Keratinocyte (primary cell): Measurements from ENCODE around the gene COQ9.

Source experiments
- CTCF ChIP-seq, 3 experiments: IDR thresholded peaks in 1 of 3; conservative IDR thresholded peaks in 1 of 3; optimal IDR thresholded peaks in 1 of 3; 2 replicates in 2 of 3; 3 replicates in 1 of 3; pipeline versions ENCODE3 to v1.5.1; 2011; ENCODE audit warnings: low read length in 3 of 3, mild to moderate bottlenecking in 3 of 3, moderate library complexity in 2 of 3, control low read depth in 1 of 3, inconsistent platforms in 1 of 3; ENCODE audit not compliant: insufficient read depth in 2 of 3; ENCODE audit errors: extremely low read depth in 1 of 3
- EZH2 ChIP-seq: IDR thresholded peaks from one replicate; pipeline ENCODE4 v1.6.1; 2012; ENCODE audit warnings: inconsistent platforms, mild to moderate bottlenecking, low read length, moderate library complexity

GRCh38 chr16:57470711-57471110 is 23.4 kb downstream of the COQ9 start:
- TF ChIP-seq CTCF (optimal IDR thresholded peaks at IDR 0.05 in 1 of 3, IDR thresholded peaks at IDR 0.05 in 1 of 3, conservative IDR thresholded peaks at IDR 0.05 in 1 of 3; ENCODE audit: extremely low read depth in 1 of 3, insufficient read depth in 2 of 3, low read length in 3 of 3), result no peak
- no peak for TF ChIP-seq EZH2
